GM19455 (cell line): ENCODE measurements around the gene EFHC1.

Experiments
- ATAC-seq: cut with Tn5 transposase; IDR thresholded peaks from one replicate; pipeline ENCODE4 v1.9.1; 2021; ENCODE audit not compliant: unreplicated experiment

Gene EFHC1

GRCh38 chr6:52502306-52503029 lies 82.3 kb downstream of the EFHC1 start:
- no peak for ATAC-seq

GRCh38 chr6:52503323-52503747 lies 83.2 kb downstream of the EFHC1 start:
- no peak for ATAC-seq

- no peak for ATAC-seq
Measured at GRCh38 chr6:52503851-52504781, 84.0 kb downstream of the EFHC1 start.

- no peak for ATAC-seq
Measured at GRCh38 chr6:52504782-52505136, 84.6 kb downstream of the EFHC1 start.

GRCh38 chr6:52505726-52506409 lies 85.7 kb downstream of the EFHC1 start:
- ATAC-seq, result no peak

- ATAC-seq, result no peak
Measured at GRCh38 chr6:52506476-52506875, 86.3 kb downstream of the EFHC1 start.

GRCh38 chr6:52507557-52508260 lies 87.6 kb downstream of the EFHC1 start:
- ATAC-seq, result no peak

- no peak for ATAC-seq
Measured at GRCh38 chr6:52508261-52508739, 88.2 kb downstream of the EFHC1 start.

GRCh38 chr6:52509281-52510212 lies 89.4 kb downstream of the EFHC1 start:
- no peak for ATAC-seq

GRCh38 chr6:52510213-52510562 lies 90.0 kb downstream of the EFHC1 start:
- no peak for ATAC-seq

GRCh38 chr6:52511163-52511562 lies 91.0 kb downstream of the EFHC1 start:
- no peak for ATAC-seq

- no peak for ATAC-seq
Measured at GRCh38 chr6:52511572-52512151, 91.5 kb downstream of the EFHC1 start.

- no peak for ATAC-seq
Measured at GRCh38 chr6:52512199-52512598, 92.1 kb downstream of the EFHC1 start.

GRCh38 chr6:52513464-52513863 lies 93.3 kb downstream of the EFHC1 start:
- ATAC-seq, result no peak

GRCh38 chr6:52513896-52514295 lies 93.8 kb downstream of the EFHC1 start:
- ATAC-seq, result no peak

- no peak for ATAC-seq
Measured at GRCh38 chr6:52514514-52514913, 94.4 kb downstream of the EFHC1 start.

GRCh38 chr6:52515219-52515960 lies 95.2 kb downstream of the EFHC1 start:
- ATAC-seq, result no peak

- ATAC-seq, result no peak
Measured at GRCh38 chr6:52516269-52516668, 96.1 kb downstream of the EFHC1 start.

GRCh38 chr6:52516943-52517342 lies 96.8 kb downstream of the EFHC1 start:
- ATAC-seq, result no peak
